Neural cell (in vitro differentiated cells): Measurements from ENCODE around the gene GLCE. TPM values are rescaled to one million over a fixed set of nuclear protein-coding genes. Genes with fewer than 3 reads are reported as not detected.

Experiments used
- H2AFZ ChIP-seq: fragments of 200-600, 300-800 bp; sonication (generic), shearing (Covaris generic); 2 replicates; pipeline ENCODE4 v1.6.0; 2014; ENCODE audit warnings: low read depth, mild to moderate bottlenecking, antibody characterized with exemption, low read length, moderate library complexity
- H3F3A ChIP-seq: fragments of 200-600 bp; shearing (Covaris generic); 2 replicates; pipeline ENCODE4 v1.6.1; 2016; ENCODE audit warnings: mild to moderate bottlenecking, moderate library complexity, mixed read lengths, antibody characterized with exemption, low read length; ENCODE audit not compliant: insufficient read depth, poor library complexity, severe bottlenecking
- H3K27ac ChIP-seq: fragments of 200-600, 300-800 bp; sonication (generic), shearing (Covaris generic); 2 replicates; pipeline ENCODE4 v1.5.1; 2014; ENCODE audit warnings: mild to moderate bottlenecking, low read length, moderate library complexity
- H3K27me3 ChIP-seq: fragments of 300-800, 200-600 bp; sonication (generic), shearing (Covaris generic); 2 replicates; pipeline ENCODE4 v1.6.0; 2014; ENCODE audit warnings: mild to moderate bottlenecking, low read depth, low read length, moderate library complexity; ENCODE audit not compliant: insufficient read depth
- H3K36me3 ChIP-seq: fragments of 300-800, 200-600 bp; sonication (generic), shearing (Covaris generic); 2 replicates; pipeline ENCODE4 v1.5.1; 2014; ENCODE audit warnings: mild to moderate bottlenecking, antibody characterized with exemption, low read length, moderate library complexity; ENCODE audit not compliant: insufficient read depth
- H3K4me2 ChIP-seq: fragments of 300-800, 200-600 bp; sonication (generic), shearing (Covaris generic); 2 replicates; pipeline ENCODE4 v1.6.0; 2014; ENCODE audit warnings: mild to moderate bottlenecking, low read length
- H3K4me3 ChIP-seq: fragments of 300-800, 200-600 bp; sonication (generic), shearing (Covaris generic); 2 replicates; pipeline ENCODE4 v1.5.1; 2014; ENCODE audit warnings: mild to moderate bottlenecking, low read length, moderate library complexity
- H3K79me2 ChIP-seq: fragments of 200-600 bp; shearing (Covaris generic); replicated peaks from 2 replicates; pipeline ENCODE4 v1.6.0; 2014; ENCODE audit warnings: mild to moderate bottlenecking, low read length, moderate library complexity; ENCODE audit not compliant: insufficient read depth
- H3K9ac ChIP-seq: fragments of 300-800, 200-600 bp; sonication (generic), shearing (Covaris generic); 2 replicates; pipeline ENCODE4 v1.6.1; 2016; ENCODE audit warnings: mild to moderate bottlenecking, low read length, mixed read lengths
- H3K9me2 ChIP-seq: fragments of 200-600 bp; shearing (Covaris generic); 2 replicates; pipeline ENCODE4 v1.6.1; 2016; ENCODE audit warnings: mild to moderate bottlenecking, low read length, mixed read lengths; ENCODE audit not compliant: insufficient read depth
- H3K9me3 ChIP-seq: fragments of 200-600, 300-800 bp; sonication (generic), shearing (Covaris generic); 2 replicates; pipeline ENCODE4 v1.6.1; 2016; ENCODE audit warnings: mild to moderate bottlenecking, mixed run types, low read length, moderate library complexity, mixed read lengths
- H4K20me1 ChIP-seq: fragments of 200-600 bp; shearing (Covaris generic); 2 replicates; pipeline ENCODE4 v1.6.1; 2016; ENCODE audit warnings: mild to moderate bottlenecking, mixed run types; ENCODE audit not compliant: insufficient read depth
- CTCF ChIP-seq: fragments of 450-650 bp; IDR thresholded peaks from 2 replicates; pipeline ENCODE4 v1.5.1; 2014; ENCODE audit warnings: antibody characterized with exemption, mild to moderate bottlenecking, moderate library complexity; ENCODE audit not compliant: poor library complexity, severe bottlenecking
- EP300 ChIP-seq: fragments of 450-650 bp; conservative IDR thresholded peaks from 2 replicates; pipeline ENCODE4 v1.6.1; 2014; ENCODE audit warnings: antibody characterized with exemption, mild to moderate bottlenecking, moderate library complexity; ENCODE audit not compliant: poor library complexity, severe bottlenecking
- EZH2 ChIP-seq: fragments of 200-600, 300-800 bp; shearing (Covaris generic), sonication (generic); IDR thresholded peaks from 2 replicates; pipeline ENCODE4 v1.6.1; 2014; ENCODE audit warnings: antibody characterized with exemption, low read length, borderline replicate concordance, mild to moderate bottlenecking; ENCODE audit not compliant: insufficient read depth, poor library complexity, severe bottlenecking
- MXI1 ChIP-seq: fragments of 450-650 bp; conservative IDR thresholded peaks from 2 replicates; pipeline ENCODE4 v1.6.1; 2014; ENCODE audit warnings: antibody characterized with exemption, mild to moderate bottlenecking; ENCODE audit not compliant: poor library complexity, severe bottlenecking
- POLR2AphosphoS5 ChIP-seq: IDR thresholded peaks from 2 replicates; pipeline ENCODE4 v1.6.1; 2012
- RAD21 ChIP-seq: fragments of 450-650 bp; conservative IDR thresholded peaks from 2 replicates; pipeline ENCODE4 v1.6.1; 2014; ENCODE audit warnings: antibody characterized with exemption, mild to moderate bottlenecking, moderate library complexity
- REST ChIP-seq: IDR thresholded peaks from 2 replicates; pipeline ENCODE4 v1.6.1; 2012; ENCODE audit warnings: borderline replicate concordance
- SMC3 ChIP-seq: fragments of 450-650 bp; conservative IDR thresholded peaks from 2 replicates; pipeline ENCODE4 v1.6.1; 2014; ENCODE audit warnings: antibody characterized with exemption, mild to moderate bottlenecking, moderate library complexity; ENCODE audit not compliant: poor library complexity
- TAF1 ChIP-seq: IDR thresholded peaks from 2 replicates; pipeline ENCODE4 v1.6.1; 2012; ENCODE audit warnings: low read depth
- polyA plus RNA-seq: library from polyadenylated mRNA; depleted of rRNA; stranded (reverse); fragments of >200 nt; gene quantifications from 2 replicates; pipeline ENCODE4 v1.2.3, GENCODE V29; 2014

The GLCE gene
- polyA plus RNA-seq, 1 donor from 2014 or later: 31.5 TPM

GRCh38 chr15:69156736-69157381 lies 3.6 kb upstream of the GLCE start:
- H3K9me3 ChIP-seq: no peaks in the 10 kb centered on the region
- H3K4me3 ChIP-seq: no peak overlapping the region
- no peak overlapping the region for H3K4me2 ChIP-seq
- H4K20me1 ChIP-seq: peaks cover 2% of the 10 kb centered on the region
- H3F3A ChIP-seq: no peaks in the 10 kb centered on the region
- TF ChIP-seq REST: no peak
- no peak for TF ChIP-seq SMC3
- no peak for TF ChIP-seq CTCF
- no peak for TF ChIP-seq RAD21
- no peak for TF ChIP-seq EP300
- no peak for TF ChIP-seq POLR2AphosphoS5
- TF ChIP-seq TAF1: no peak
- no peak for TF ChIP-seq EZH2
- TF ChIP-seq MXI1: no peak
- H3K79me2 ChIP-seq: no peaks in the 10 kb centered on the region
- no peak overlapping the region for H3K27ac ChIP-seq
- H3K9me2 ChIP-seq: no peaks in the 10 kb centered on the region
- no peaks in the 10 kb centered on the region for H3K27me3 ChIP-seq
- no peaks in the 10 kb centered on the region for H3K36me3 ChIP-seq
- H3K9ac ChIP-seq: no peak overlapping the region
- no peak overlapping the region for H2AFZ ChIP-seq

GRCh38 chr15:69158201-69158842 lies 2.1 kb upstream of the GLCE start:
- no peak overlapping the region for H2AFZ ChIP-seq

More at GRCh38 chr15:69158201-69158842, 2.1 kb upstream of the GLCE start:
- no peaks in the 10 kb centered on the region for H3K36me3 ChIP-seq
- peaks cover 3% of the 10 kb centered on the region for H4K20me1 ChIP-seq
- TF ChIP-seq EZH2 (no peak), RAD21 (no peak), POLR2AphosphoS5 (no peak), MXI1 (no peak), REST (no peak), TAF1 (no peak), EP300 (no peak), CTCF (no peak), SMC3 (no peak)
- peaks cover 8% of the 10 kb centered on the region for H3K79me2 ChIP-seq
- no peak overlapping the region for H3K9ac ChIP-seq
- H3K4me3 ChIP-seq: no peak overlapping the region
- H3K27me3 ChIP-seq: no peaks in the 10 kb centered on the region
- no peak overlapping the region for H3K4me2 ChIP-seq
- no peaks in the 10 kb centered on the region for H3K9me3 ChIP-seq
- H3F3A ChIP-seq: no peaks in the 10 kb centered on the region
- no peak overlapping the region for H3K27ac ChIP-seq
- no peaks in the 10 kb centered on the region for H3K9me2 ChIP-seq
